ENCODE measurements around the gene EFEMP2.

EFEMP2 gene

GRCh38 chr11:65888163-65888814 is 15.7 kb upstream of the EFEMP2 start, which contains the start of gene FIBP:
TSS of gene FIBP (minus strand) at chr11:65888471. CDS start at chr11:65888418, 53 bp downstream.
- peak; percentile 99 for DNase-seq (ENCODE audit: low read depth)
- H3K4me3 ChIP-seq (ENCODE audit: low read depth, low read length), result peak within 1 kb of the TSS; percentile 76
- TF ChIP-seq POLR2A (IDR thresholded peaks at IDR 0.05; ENCODE audit: extremely low read depth, insufficient read length), result peak; percentile 88
- TF ChIP-seq, protein P1, sequence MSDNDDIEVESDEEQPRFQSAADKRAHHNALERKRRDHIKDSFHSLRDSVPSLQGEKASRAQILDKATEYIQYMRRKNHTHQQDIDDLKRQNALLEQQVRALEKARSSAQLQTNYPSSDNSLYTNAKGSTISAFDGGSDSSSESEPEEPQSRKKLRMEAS (IDR thresholded peaks at IDR 0.05; ENCODE audit: low read depth, low read length), result peak; percentile 68
- TF ChIP-seq CTCF (IDR thresholded peaks at IDR 0.05; ENCODE audit: low read depth, low read length), result peak; percentile 72
- TF ChIP-seq MYC (IDR thresholded peaks at IDR 0.05; ENCODE audit: low read depth, low read length), result peak; percentile 69

GRCh38 chr11:65887723-65888162 is 15.1 kb upstream of the EFEMP2 start:
- DNase-seq (ENCODE audit: low read depth), result no peak
- no peak for TF ChIP-seq POLR2A (IDR thresholded peaks at IDR 0.05; ENCODE audit: extremely low read depth, insufficient read length)
- TF ChIP-seq, protein P1 (IDR thresholded peaks at IDR 0.05; ENCODE audit: low read depth, low read length), result peak; percentile 36; the same call in 1 of the 2 replicates
- peak overlapping the region; percentile 76 for H3K4me3 ChIP-seq (ENCODE audit: low read depth, low read length)

DNA sequence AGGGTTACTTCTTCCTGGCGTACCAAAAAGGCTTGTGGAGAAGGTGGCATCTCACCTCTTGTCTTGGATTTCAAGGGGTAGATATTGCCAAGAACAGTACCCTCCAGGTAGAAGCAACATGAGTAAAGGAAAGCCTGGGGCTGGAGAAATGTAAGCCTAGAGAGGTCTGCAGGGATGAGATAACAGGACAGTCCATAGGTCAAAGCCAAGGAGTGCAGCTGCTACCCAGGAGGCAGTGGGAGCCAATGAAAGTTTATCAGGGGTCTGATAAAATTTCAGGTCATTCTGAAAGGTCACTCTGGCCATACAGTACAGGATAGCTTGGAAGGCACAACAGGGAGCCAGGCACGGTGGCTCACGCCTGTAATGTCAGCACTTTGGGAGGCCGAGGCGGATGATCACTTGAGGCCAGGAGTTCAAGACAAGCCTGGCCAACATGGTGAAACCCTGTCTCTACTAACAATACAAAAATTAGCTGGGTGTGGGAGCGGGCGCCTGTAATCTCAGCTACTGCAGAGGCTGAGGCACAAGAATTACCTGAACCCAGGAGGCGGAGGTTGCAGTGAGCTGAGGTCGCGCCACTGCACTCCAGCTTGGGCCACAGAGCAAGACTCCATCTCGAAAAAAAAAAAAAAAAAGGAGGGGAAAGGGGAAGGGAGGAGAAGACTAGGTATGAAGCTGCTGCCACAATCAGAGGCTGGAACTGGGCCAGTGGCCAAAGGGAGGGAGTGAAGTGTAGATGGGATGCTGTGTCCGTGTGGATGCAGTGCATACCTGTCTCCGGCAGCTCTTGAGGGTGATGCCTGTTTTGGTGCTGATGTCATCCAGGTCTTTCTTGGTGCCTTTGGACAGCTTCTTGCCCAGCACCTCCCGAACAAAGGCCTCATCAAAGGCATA is 14.5 kb upstream of the EFEMP2 start:
- DNase-seq (ENCODE audit: low read depth), result no peak
- TF ChIP-seq MYC (IDR thresholded peaks at IDR 0.05; ENCODE audit: low read depth, low read length) (no peak), CTCF (IDR thresholded peaks at IDR 0.05; ENCODE audit: low read depth, low read length) (no peak), POLR2A (IDR thresholded peaks at IDR 0.05; ENCODE audit: extremely low read depth, insufficient read length) (no peak)
- TF ChIP-seq, protein P1 (IDR thresholded peaks at IDR 0.05; ENCODE audit: low read depth, low read length), result no peak
- peak overlapping the region; percentile 76 for H3K4me3 ChIP-seq (ENCODE audit: low read depth, low read length)

- no peak overlapping the region for H3K4me3 ChIP-seq (ENCODE audit: low read depth, low read length)
- DNase-seq (ENCODE audit: low read depth), result no peak
Observed at GRCh38 chr11:65885808-65886536, 13.4 kb upstream of the EFEMP2 start.

GRCh38 chr11:65885231-65885630 is 12.6 kb upstream of the EFEMP2 start:
- DNase-seq (ENCODE audit: low read depth), result no peak
- no peak for TF ChIP-seq MYC (IDR thresholded peaks at IDR 0.05; ENCODE audit: low read depth, low read length)
- TF ChIP-seq, protein P1 (IDR thresholded peaks at IDR 0.05; ENCODE audit: low read depth, low read length), result no peak
- no peak for TF ChIP-seq POLR2A (IDR thresholded peaks at IDR 0.05; ENCODE audit: extremely low read depth, insufficient read length)
- no peak for TF ChIP-seq CTCF (IDR thresholded peaks at IDR 0.05; ENCODE audit: low read depth, low read length)
- H3K4me3 ChIP-seq (ENCODE audit: low read depth, low read length), result no peak overlapping the region

More at GRCh38 chr11:65885808-65886536, 13.4 kb upstream of the EFEMP2 start:
- TF ChIP-seq POLR2A (IDR thresholded peaks at IDR 0.05; ENCODE audit: extremely low read depth, insufficient read length) (no peak), CTCF (IDR thresholded peaks at IDR 0.05; ENCODE audit: low read depth, low read length) (no peak), MYC (IDR thresholded peaks at IDR 0.05; ENCODE audit: low read depth, low read length) (no peak)
- TF ChIP-seq, protein P1 (IDR thresholded peaks at IDR 0.05; ENCODE audit: low read depth, low read length), result no peak

All from NB4 (cell line).